GM15510 (cell line): ENCODE data around the gene CALB2.

Experiments used
- POLR2A ChIP-seq: IDR thresholded peaks from 3 replicates; pipeline ENCODE4 v1.6.1; 2011; ENCODE audit warnings: borderline replicate concordance; ENCODE audit not compliant: insufficient read length; ENCODE audit errors: extremely low read depth

Gene CALB2

GRCh38 chr16:71406316-71406715 lies 47.8 kb downstream of the CALB2 start:
- no peak for TF ChIP-seq POLR2A

- TF ChIP-seq POLR2A, result no peak
Observed at GRCh38 chr16:71406724-71407123, 48.2 kb downstream of the CALB2 start.

- TF ChIP-seq POLR2A, result no peak
Observed at GRCh38 chr16:71407731-71408130, 49.2 kb downstream of the CALB2 start.

- TF ChIP-seq POLR2A, result no peak
Observed at GRCh38 chr16:71408536-71408935, 50.0 kb downstream of the CALB2 start.

GRCh38 chr16:71409011-71409775 lies 50.7 kb downstream of the CALB2 start:
- no peak for TF ChIP-seq POLR2A

- no peak for TF ChIP-seq POLR2A
Observed at GRCh38 chr16:71410146-71410545, 51.6 kb downstream of the CALB2 start.

GRCh38 chr16:71412270-71413160 lies 54.0 kb downstream of the CALB2 start:
- no peak for TF ChIP-seq POLR2A

GRCh38 chr16:71413341-71413740 lies 54.8 kb downstream of the CALB2 start:
- no peak for TF ChIP-seq POLR2A

- TF ChIP-seq POLR2A, result no peak
Observed at GRCh38 chr16:71414038-71414437, 55.5 kb downstream of the CALB2 start.

GRCh38 chr16:71421911-71422310 lies 63.4 kb downstream of the CALB2 start:
- no peak for TF ChIP-seq POLR2A

- TF ChIP-seq POLR2A, result no peak
Observed at GRCh38 chr16:71423016-71423415, 64.5 kb downstream of the CALB2 start.

GRCh38 chr16:71423865-71424264 lies 65.3 kb downstream of the CALB2 start:
- TF ChIP-seq POLR2A, result no peak

GRCh38 chr16:71424626-71425025 lies 66.1 kb downstream of the CALB2 start:
- TF ChIP-seq POLR2A, result no peak

- no peak for TF ChIP-seq POLR2A
Observed at GRCh38 chr16:71425746-71426068, 67.2 kb downstream of the CALB2 start.

GRCh38 chr16:71426069-71426879 lies 67.8 kb downstream of the CALB2 start:
- TF ChIP-seq POLR2A, result no peak
